ENCODE results near the gene SFT2D1. TPM values are rescaled to one million over a fixed set of nuclear protein-coding genes. Genes with fewer than 3 reads are reported as not detected.
A peak's percentile ranks its signal among the peaks of the same experiment; 100 is the strongest.

Gene SFT2D1
- polyA plus RNA-seq, 1 experiment = 76.5 TPM

GRCh38 chr6:166343150-166343487 lies 774 bp upstream of the SFT2D1 start:
- TF ChIP-seq CTCF (IDR thresholded peaks at IDR 0.05; ENCODE audit: low read depth, low read length) = no peak
- Histone ChIP-seq H3K27me3 (ENCODE audit: control insufficient read depth, insufficient read depth, low read length) (no peaks in the 10 kb centered on the region), H3K9me3 (ENCODE audit: control insufficient read depth, insufficient read depth, low read length) (peaks cover 4% of the 10 kb centered on the region; the same call in 1 of the 2 replicates), H3K4me3 (ENCODE audit: low read depth, low read length) (peak overlapping the region; percentile 99), H3K27ac (ENCODE audit: low read depth, low read length) (peak overlapping the region; percentile 61)
- POLR2A ChIA-PET = no interaction called here
- no peak for DNase-seq (ENCODE audit: low read depth, low spot score)
- CTCF ChIA-PET = interaction anchor here (0.8 to 3.0 kb wide), 3 partner anchors 9 to 38 kb away, joined by 3 to 8 read pairs (median 8); no protein-coding TSS in a partner anchor

DNA sequence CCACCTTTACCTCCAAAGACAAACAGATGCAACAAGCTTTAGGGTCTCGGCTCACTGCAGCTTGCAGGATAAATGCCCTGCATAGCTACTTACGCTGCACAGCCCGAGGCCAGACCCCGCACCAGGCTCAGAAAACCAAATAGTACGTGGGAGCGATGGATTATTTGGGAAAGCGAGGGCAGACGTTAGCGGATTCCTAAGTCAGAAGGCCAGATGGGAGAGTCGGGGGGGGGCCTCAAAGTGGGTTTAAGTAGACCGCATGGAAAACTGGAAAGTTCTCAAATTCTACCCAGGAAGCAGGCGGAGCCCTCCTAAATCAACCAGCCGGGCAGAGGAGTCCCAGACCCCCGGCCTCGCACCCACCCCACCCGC lies 382 bp downstream of the SFT2D1 start:
- peaks cover 4% of the 10 kb centered on the region; the same call in 1 of the 2 replicates for H3K9me3 ChIP-seq (ENCODE audit: control insufficient read depth, insufficient read depth, low read length)
- POLR2A ChIA-PET = interaction anchor here (0.6 kb wide), 1 partner anchor 1090 kb away, joined by 5 read pairs; no protein-coding TSS in a partner anchor
- peak overlapping the region; percentile 99 for H3K4me3 ChIP-seq (ENCODE audit: low read depth, low read length)
- DNase-seq (ENCODE audit: low read depth, low spot score) = no peak
- no peaks in the 10 kb centered on the region for H3K27me3 ChIP-seq (ENCODE audit: control insufficient read depth, insufficient read depth, low read length)
- no peak for TF ChIP-seq CTCF (IDR thresholded peaks at IDR 0.05; ENCODE audit: low read depth, low read length)
- CTCF ChIA-PET = interaction anchor here (2.1 to 3.0 kb wide), 2 partner anchors 28 to 39 kb away, joined by 8 read pairs; no protein-coding TSS in a partner anchor
- peak overlapping the region; percentile 61 for H3K27ac ChIP-seq (ENCODE audit: low read depth, low read length)

DNA sequence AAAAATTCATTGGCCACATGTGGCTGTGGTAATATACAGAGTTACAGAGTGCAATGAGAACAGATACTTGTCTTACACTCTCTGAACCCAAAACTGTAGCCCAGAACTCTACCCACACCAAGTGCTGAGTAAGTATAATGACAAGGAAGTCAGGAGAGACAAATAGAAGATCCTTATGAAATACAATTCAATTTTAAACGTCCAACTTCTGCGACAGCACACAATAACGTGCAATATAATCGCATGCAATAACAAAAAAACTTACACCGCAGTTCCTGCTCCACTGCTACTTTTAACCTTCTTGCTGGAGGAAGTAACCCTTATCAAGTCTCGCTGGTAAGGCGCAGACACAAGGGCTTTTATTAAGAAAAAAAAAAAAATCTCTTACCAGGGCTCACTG lies 881 bp downstream of the SFT2D1 start:
- H3K4me3 ChIP-seq (ENCODE audit: low read depth, low read length) = peak overlapping the region; percentile 99
- no peak for TF ChIP-seq CTCF (IDR thresholded peaks at IDR 0.05; ENCODE audit: low read depth, low read length)
- H3K9me3 ChIP-seq (ENCODE audit: control insufficient read depth, insufficient read depth, low read length) = peaks cover 4% of the 10 kb centered on the region; the same call in 1 of the 2 replicates
- DNase-seq (ENCODE audit: low read depth, low spot score) = no peak
- no peak overlapping the region for H3K27ac ChIP-seq (ENCODE audit: low read depth, low read length)
- POLR2A ChIA-PET = no interaction called here
- no peaks in the 10 kb centered on the region for H3K27me3 ChIP-seq (ENCODE audit: control insufficient read depth, insufficient read depth, low read length)
- CTCF ChIA-PET = interaction anchor here (2.1 to 3.0 kb wide), 2 partner anchors 28 to 40 kb away, joined by 8 read pairs; no protein-coding TSS in a partner anchor

DNA sequence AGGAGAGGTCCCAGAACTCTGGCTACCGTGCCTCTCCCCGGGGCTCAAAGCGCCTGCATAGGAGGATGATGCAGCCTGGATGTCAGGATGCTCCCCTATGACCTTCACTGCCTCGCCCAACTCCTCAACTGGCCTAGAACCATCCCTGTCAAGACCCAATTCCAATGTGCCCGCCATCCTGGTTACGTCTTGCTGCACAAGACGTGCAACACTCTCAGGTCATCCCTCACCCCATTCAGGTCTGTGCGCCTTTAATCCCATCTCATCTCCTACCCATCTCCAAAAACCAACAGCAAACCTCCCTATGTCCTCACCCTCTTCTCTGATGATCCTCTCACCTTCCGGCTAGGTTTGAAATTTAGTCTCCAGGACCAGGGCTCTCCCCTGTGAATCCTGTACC lies 3.5 kb downstream of the SFT2D1 start:
- no peak overlapping the region for H3K27ac ChIP-seq (ENCODE audit: low read depth, low read length)
- DNase-seq (ENCODE audit: low read depth, low spot score) = no peak
- no peaks in the 10 kb centered on the region for H3K27me3 ChIP-seq (ENCODE audit: control insufficient read depth, insufficient read depth, low read length)
- H3K4me3 ChIP-seq (ENCODE audit: low read depth, low read length) = no peak overlapping the region
- CTCF ChIA-PET = no interaction called here
- peaks cover 4% of the 10 kb centered on the region; the same call in 1 of the 2 replicates for H3K9me3 ChIP-seq (ENCODE audit: control insufficient read depth, insufficient read depth, low read length)
- no peak for TF ChIP-seq CTCF (IDR thresholded peaks at IDR 0.05; ENCODE audit: low read depth, low read length)
- POLR2A ChIA-PET = no interaction called here

GRCh38 chr6:166336847-166337246 lies 5.5 kb downstream of the SFT2D1 start:
- CTCF ChIA-PET = interaction anchor here (0.8 to 1.4 kb wide), 3 partner anchors 10 to 44 kb away, joined by 3 to 4 read pairs (median 4); no protein-coding TSS in a partner anchor
- Histone ChIP-seq H3K27me3 (ENCODE audit: control insufficient read depth, insufficient read depth, low read length) (no peaks in the 10 kb centered on the region), H3K9me3 (ENCODE audit: control insufficient read depth, insufficient read depth, low read length) (no peaks in the 10 kb centered on the region), H3K4me3 (ENCODE audit: low read depth, low read length) (no peak overlapping the region), H3K27ac (ENCODE audit: low read depth, low read length) (no peak overlapping the region)
- POLR2A ChIA-PET = no interaction called here
- TF ChIP-seq CTCF (IDR thresholded peaks at IDR 0.05; ENCODE audit: low read depth, low read length) = no peak
- no peak for DNase-seq (ENCODE audit: low read depth, low spot score)
